ENCODE measurements around the gene AOAH.

DNA sequence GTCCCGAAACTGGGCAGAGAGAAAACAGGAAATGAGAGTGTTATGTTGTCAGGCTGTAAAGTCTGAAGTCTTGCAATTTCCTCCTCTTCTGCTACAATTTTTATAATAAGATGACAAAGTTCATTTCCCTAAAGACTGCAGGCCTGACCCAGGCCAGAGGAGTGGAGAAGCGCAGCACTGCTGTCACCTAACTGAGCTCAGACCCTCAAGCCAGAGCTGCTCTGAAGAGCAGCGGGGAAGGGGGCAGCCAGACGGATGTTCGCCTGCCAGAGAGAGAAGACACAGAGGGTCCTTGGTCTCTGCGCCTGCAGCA is 12.6 kb upstream of the AOAH start:
- TF ChIP-seq, protein P1, sequence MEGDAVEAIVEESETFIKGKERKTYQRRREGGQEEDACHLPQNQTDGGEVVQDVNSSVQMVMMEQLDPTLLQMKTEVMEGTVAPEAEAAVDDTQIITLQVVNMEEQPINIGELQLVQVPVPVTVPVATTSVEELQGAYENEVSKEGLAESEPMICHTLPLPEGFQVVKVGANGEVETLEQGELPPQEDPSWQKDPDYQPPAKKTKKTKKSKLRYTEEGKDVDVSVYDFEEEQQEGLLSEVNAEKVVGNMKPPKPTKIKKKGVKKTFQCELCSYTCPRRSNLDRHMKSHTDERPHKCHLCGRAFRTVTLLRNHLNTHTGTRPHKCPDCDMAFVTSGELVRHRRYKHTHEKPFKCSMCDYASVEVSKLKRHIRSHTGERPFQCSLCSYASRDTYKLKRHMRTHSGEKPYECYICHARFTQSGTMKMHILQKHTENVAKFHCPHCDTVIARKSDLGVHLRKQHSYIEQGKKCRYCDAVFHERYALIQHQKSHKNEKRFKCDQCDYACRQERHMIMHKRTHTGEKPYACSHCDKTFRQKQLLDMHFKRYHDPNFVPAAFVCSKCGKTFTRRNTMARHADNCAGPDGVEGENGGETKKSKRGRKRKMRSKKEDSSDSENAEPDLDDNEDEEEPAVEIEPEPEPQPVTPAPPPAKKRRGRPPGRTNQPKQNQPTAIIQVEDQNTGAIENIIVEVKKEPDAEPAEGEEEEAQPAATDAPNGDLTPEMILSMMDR (IDR thresholded peaks at IDR 0.05 in 4 of 5, conservative IDR thresholded peaks at IDR 0.05 in 1 of 5), result no peak
- TF ChIP-seq POLR2A (IDR thresholded peaks at IDR 0.05), result no peak
